ENCODE results near the gene DDX24. TPM values are rescaled to one million over a fixed set of nuclear protein-coding genes. Genes with fewer than 3 reads are reported as not detected.
A peak's percentile ranks its signal among the peaks of the same experiment; 100 is the strongest.

Gene DDX24
- total RNA-seq, 6 experiments from 2014 or later = 167 to 191 (median 187) TPM

DNA sequence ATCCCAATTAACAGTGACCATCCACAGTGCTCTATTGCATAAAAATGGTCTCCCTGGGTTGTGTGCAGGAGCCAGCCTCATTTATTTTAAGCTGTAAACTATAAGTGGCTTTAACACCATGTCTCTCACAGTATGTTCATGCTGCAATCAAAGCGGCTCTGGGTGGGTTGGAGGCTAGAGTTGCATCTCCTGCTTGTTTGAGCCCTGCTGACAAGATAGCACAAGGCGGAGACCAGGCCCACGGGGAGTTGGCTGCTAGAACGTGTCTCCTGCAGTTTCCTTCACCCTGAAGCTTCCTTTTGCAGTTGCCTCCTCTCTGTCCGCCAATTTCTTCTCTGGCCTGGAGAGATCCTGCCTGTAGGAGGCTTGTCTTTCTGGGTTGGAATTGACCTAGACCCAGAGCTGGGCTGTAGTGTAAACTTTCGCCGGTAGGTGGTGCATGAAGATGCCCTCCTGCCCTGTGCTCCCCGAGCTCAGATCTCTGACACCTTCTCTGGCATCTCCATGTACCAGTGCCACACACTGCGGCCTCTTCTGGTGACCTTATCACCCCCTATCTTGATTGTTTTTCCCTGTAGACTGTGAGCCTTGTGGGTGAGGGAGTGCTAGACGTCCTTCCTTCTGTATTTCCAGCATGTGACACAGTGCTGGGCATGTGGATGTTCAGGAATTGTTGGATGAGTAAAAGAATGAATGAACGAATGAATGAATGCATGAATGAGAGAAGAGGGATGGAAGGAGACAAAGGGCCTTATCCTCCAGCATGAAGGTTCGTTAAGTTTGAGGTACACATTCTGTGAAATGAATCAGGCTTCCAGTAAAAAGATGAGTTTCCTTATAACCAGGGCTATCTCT lies 44.5 kb downstream of the DDX24 start:
- peak; percentile 80 for DNase-seq
- TF ChIP-seq CTCF (IDR thresholded peaks at IDR 0.05) = peak; percentile 95
- H3K27me3 Mint-ChIP-seq (ENCODE audit: insufficient read depth) = peaks cover 4% of the 10 kb centered on the region; the same call in 1 of the 2 replicates
- peaks cover 16% of the 10 kb centered on the region for H3K4me1 Mint-ChIP-seq (ENCODE audit: low read depth)
- no peaks in the 10 kb centered on the region for H3K36me3 Mint-ChIP-seq (ENCODE audit: low read depth)
- no peak overlapping the region for H3K27ac Mint-ChIP-seq
- H3K4me3 Mint-ChIP-seq = no peak overlapping the region
- H3K9me3 Mint-ChIP-seq = no peaks in the 10 kb centered on the region

- TF ChIP-seq CTCF (IDR thresholded peaks at IDR 0.05) = no peak
- no peak for DNase-seq
- Mint-ChIP-seq H3K4me3 (no peak overlapping the region), H3K27ac (no peak overlapping the region), H3K27me3 (ENCODE audit: insufficient read depth) (no peaks in the 10 kb centered on the region; the same call in 1 of the 2 replicates), H3K36me3 (ENCODE audit: low read depth) (no peaks in the 10 kb centered on the region), H3K9me3 (no peaks in the 10 kb centered on the region), H3K4me1 (ENCODE audit: low read depth) (peaks cover 6% of the 10 kb centered on the region)
These were observed 46.1 kb downstream of the DDX24 start for GRCh38 chr14:94034886-94035285.

GRCh38 chr14:94031883-94032279 lies 49.1 kb downstream of the DDX24 start:
- Mint-ChIP-seq H3K9me3 (no peaks in the 10 kb centered on the region), H3K27ac (no peak overlapping the region), H3K36me3 (ENCODE audit: low read depth) (no peaks in the 10 kb centered on the region), H3K27me3 (ENCODE audit: insufficient read depth) (no peaks in the 10 kb centered on the region; the same call in 1 of the 2 replicates), H3K4me1 (ENCODE audit: low read depth) (peaks cover 5% of the 10 kb centered on the region), H3K4me3 (no peak overlapping the region)
- no peak for DNase-seq
- TF ChIP-seq CTCF (IDR thresholded peaks at IDR 0.05) = no peak

DNA sequence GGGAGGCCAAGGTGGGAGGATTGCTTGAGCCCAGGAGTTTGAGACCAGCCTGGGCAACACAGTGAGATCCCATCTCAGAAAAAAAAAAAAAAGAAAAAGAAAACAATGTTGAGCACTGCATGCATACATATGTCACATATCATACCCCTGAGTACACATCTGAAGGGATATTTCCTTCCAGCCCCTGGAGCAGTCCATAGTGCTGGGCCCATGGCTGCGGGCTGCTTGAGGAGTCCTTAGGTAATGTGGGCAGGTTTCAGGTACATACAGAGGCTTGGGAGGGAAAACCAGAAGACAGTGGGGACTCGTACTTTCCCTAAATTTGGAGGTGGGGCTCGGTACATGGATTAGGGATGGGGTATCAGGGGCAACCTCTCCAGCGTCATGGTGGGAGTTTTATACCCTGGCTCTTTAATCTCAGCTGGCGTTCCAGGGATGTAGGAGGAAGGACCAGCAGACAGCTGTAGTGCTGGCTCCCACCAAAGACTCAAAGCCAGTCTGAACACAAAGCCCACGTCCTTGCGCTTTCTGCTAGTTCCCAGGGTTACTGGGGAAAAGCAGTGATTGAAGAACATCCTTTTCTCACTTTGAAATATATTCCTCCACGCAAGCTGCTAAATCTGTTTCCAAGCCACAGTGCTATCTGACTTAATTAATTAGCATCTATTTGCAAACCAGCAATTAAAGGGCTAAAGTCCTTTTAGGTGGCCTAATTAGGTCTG lies 49.7 kb downstream of the DDX24 start:
- no peaks in the 10 kb centered on the region; the same call in 1 of the 2 replicates for H3K27me3 Mint-ChIP-seq (ENCODE audit: insufficient read depth)
- TF ChIP-seq CTCF (IDR thresholded peaks at IDR 0.05) = no peak
- H3K4me3 Mint-ChIP-seq = no peak overlapping the region
- no peaks in the 10 kb centered on the region for H3K9me3 Mint-ChIP-seq
- no peak for DNase-seq
- H3K36me3 Mint-ChIP-seq (ENCODE audit: low read depth) = no peaks in the 10 kb centered on the region
- H3K27ac Mint-ChIP-seq = no peak overlapping the region
- H3K4me1 Mint-ChIP-seq (ENCODE audit: low read depth) = no peaks in the 10 kb centered on the region; the same call in 1 of the 2 replicates

DNA sequence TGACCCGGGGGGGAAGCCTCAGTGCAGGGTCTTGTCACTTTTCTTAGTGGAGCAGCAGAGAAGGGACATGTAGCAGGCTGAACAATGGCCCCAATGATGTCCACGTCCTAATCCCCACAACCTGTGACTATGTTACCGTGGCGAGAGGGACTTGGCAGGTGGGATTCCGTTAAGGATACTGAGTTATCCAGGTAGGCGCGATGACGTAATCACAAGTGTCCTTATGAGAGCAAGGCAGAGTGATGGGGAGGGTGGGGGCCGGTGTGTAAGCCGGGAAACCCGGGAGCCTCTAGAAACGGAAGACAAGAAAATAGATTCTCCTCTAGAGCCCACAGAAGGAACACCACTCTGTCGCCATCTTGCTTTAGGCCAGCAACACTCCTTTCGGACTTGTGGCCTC lies 50.4 kb downstream of the DDX24 start:
- Mint-ChIP-seq H3K27ac (no peak overlapping the region), H3K27me3 (ENCODE audit: insufficient read depth) (no peaks in the 10 kb centered on the region; the same call in 1 of the 2 replicates), H3K4me3 (no peak overlapping the region), H3K9me3 (no peaks in the 10 kb centered on the region), H3K4me1 (ENCODE audit: low read depth) (peaks cover 6% of the 10 kb centered on the region), H3K36me3 (ENCODE audit: low read depth) (no peaks in the 10 kb centered on the region)
- TF ChIP-seq CTCF (IDR thresholded peaks at IDR 0.05) = no peak
- DNase-seq = no peak
